Measurements from ENCODE around the gene GNB2. TPM values are rescaled to one million over a fixed set of nuclear protein-coding genes. Genes with fewer than 3 reads are reported as not detected.

Gene GNB2
- total RNA-seq, 2 donors from 2014 or later: 176 to 255 TPM

DNA sequence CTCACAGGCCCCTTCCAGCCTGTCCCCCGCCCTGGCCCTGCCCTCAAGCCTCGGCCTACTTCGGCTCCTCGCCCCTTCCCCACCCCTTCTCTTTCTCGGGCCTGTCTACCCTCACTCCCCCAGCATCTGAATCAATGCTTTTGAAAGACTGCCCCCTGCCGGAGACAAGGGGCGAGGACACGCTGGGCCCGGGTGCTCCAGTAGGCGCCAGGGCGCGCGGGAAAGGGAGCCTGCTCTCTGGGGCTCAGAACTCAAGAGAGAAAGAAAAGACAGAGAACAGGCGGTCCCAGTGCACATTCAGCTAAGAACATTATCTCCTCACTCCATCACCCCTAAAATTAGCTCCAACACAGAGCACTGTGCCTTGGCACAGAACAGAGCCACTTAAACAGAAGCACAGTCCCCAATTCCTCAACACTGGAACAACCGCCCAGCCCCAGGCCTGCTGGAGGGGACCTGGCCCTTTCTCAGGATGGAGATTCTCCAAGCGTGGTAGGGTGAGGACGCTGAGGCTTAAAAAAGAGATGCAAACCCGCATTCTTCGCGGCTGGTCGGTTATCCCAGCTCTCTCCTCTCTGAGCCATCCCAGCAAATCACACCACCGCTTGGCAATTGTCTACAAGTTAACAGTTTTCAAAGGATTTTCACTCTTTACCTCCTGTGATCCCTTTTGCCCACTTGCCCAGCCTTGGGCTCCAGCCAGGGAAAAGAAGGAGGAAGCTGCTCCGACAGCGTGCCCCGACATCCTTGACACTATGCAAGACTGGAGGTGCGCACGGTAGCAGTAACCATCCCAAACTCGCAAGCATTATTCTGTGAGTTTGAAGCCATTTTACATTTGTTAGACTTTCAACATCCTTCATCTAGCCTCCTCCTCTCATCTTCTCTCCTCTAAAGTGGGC lies 18.4 kb downstream of the GNB2 start:
- H3K4me3 ChIP-seq: peak overlapping the region; percentile 96
- peaks cover 14% of the 10 kb centered on the region for H3K36me3 ChIP-seq
- H3K4me1 ChIP-seq (ENCODE audit: control insufficient read depth in 1 of 2, low read depth in 2 of 2): peaks cover 27 to 50% of the 10 kb centered on the region in 2 donors
- ATAC-seq (ENCODE audit: insufficient number of reproducible peaks, low FRiP score, low read depth) (no peak), DNase-seq (ENCODE audit: low spot score) (no peak)
- no peaks in the 10 kb centered on the region for H3K9me3 ChIP-seq
- H3K27ac ChIP-seq: no peak overlapping the region
- no peaks in the 10 kb centered on the region for H3K27me3 ChIP-seq (replicated peaks; ENCODE audit: insufficient read depth)
- TF ChIP-seq, protein P1, sequence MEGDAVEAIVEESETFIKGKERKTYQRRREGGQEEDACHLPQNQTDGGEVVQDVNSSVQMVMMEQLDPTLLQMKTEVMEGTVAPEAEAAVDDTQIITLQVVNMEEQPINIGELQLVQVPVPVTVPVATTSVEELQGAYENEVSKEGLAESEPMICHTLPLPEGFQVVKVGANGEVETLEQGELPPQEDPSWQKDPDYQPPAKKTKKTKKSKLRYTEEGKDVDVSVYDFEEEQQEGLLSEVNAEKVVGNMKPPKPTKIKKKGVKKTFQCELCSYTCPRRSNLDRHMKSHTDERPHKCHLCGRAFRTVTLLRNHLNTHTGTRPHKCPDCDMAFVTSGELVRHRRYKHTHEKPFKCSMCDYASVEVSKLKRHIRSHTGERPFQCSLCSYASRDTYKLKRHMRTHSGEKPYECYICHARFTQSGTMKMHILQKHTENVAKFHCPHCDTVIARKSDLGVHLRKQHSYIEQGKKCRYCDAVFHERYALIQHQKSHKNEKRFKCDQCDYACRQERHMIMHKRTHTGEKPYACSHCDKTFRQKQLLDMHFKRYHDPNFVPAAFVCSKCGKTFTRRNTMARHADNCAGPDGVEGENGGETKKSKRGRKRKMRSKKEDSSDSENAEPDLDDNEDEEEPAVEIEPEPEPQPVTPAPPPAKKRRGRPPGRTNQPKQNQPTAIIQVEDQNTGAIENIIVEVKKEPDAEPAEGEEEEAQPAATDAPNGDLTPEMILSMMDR (IDR thresholded peaks at IDR 0.05): peak; percentile 89

DNA sequence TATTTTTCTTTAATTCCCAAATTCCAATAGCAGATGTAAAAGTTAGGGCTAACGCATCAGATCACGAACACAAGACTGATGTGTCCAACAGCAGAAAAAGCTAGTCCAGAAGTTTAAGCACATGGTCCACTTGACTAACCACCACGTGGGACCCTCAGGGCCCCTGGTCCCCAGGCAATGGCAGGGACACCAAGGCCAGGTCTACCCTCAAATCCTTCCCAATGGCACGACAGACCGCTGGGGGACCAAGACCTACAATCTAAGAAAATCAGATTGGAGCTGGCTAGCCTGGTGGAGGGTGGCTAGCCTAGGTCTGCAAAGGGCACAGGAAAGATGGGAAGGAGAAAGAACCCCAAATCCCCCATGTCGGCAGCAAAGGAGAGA lies 19.0 kb downstream of the GNB2 start:
- TF ChIP-seq, protein P1 (IDR thresholded peaks at IDR 0.05): no peak
- Histone ChIP-seq H3K27ac (no peak overlapping the region), H3K4me3 (peak overlapping the region; percentile 96), H3K27me3 (replicated peaks; ENCODE audit: insufficient read depth) (no peaks in the 10 kb centered on the region), H3K4me1 (ENCODE audit: control insufficient read depth in 1 of 2, low read depth in 2 of 2) (peaks cover 27 to 50% of the 10 kb centered on the region in 2 donors), H3K9me3 (no peaks in the 10 kb centered on the region), H3K36me3 (peaks cover 9% of the 10 kb centered on the region)
- DNase-seq (ENCODE audit: low spot score): no peak
- no peak for ATAC-seq (ENCODE audit: insufficient number of reproducible peaks, low FRiP score, low read depth)

GRCh38 chr7:100693312-100694097 lies 20.0 kb downstream of the GNB2 start:
- Histone ChIP-seq H3K27me3 (replicated peaks; ENCODE audit: insufficient read depth) (no peaks in the 10 kb centered on the region), H3K9me3 (no peaks in the 10 kb centered on the region), H3K4me3 (peak overlapping the region; percentile 96), H3K4me1 (ENCODE audit: control insufficient read depth in 1 of 2, low read depth in 2 of 2) (peaks cover 27 to 50% of the 10 kb centered on the region in 2 donors), H3K27ac (peak overlapping the region; percentile 56 to 61), H3K36me3 (peaks cover under 1% of the 10 kb centered on the region)
- TF ChIP-seq, protein P1 (IDR thresholded peaks at IDR 0.05): no peak
- peak; percentile 22 for ATAC-seq (ENCODE audit: insufficient number of reproducible peaks, low FRiP score, low read depth)
- no peak for DNase-seq (ENCODE audit: low spot score)

DNA sequence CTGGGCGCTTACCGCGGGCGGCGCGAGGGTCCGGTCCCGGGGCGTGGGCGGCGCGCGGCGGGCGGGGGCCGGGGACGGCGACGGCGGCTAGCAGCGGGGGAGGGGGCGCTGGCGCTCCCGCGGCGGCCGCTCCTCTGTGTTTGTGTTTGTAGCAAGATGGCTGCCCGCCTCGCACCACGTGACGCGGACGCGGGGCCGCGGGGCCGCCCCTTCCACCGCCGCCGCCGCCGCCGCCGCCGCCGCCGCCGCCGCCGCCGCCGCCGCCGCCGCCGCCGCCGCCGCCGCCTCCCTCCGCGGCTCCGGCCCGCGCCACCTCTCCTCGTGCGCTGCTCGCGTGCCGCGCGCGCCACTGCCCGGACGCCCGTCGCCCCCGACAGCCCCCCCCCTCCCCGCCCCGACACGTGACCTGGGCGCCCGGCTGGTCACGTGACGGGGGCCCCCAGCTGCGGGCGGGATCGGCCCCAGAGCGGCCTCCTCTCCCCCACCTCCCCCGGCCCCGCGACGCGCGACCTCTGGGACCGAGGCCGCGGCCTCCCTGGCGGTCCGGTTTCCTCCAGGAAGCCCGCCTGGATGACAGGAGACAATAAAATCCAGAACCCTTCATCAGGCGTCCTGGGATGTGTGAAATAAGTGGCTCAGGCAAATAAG lies 20.7 kb downstream of the GNB2 start, which contains the start of gene GIGYF1:
Gene GIGYF1 (minus strand): TSS at position 153 of the 648 bp plus-strand sequence. CDS start 6,012 bp downstream, outside the sequence.
- TF ChIP-seq, protein P1 (IDR thresholded peaks at IDR 0.05): no peak
- DNase-seq (ENCODE audit: low spot score): no peak

More for the DNA sequence above, 20.7 kb downstream of the GNB2 start, which contains the start of gene GIGYF1:
- no peaks in the 10 kb centered on the region for H3K9me3 ChIP-seq
- no peaks in the 10 kb centered on the region for H3K36me3 ChIP-seq
- peaks cover 27 to 48% of the 10 kb centered on the region in 2 donors for H3K4me1 ChIP-seq (ENCODE audit: control insufficient read depth in 1 of 2, low read depth in 2 of 2)
- peak within 1 kb of the TSS; percentile 56 to 61 for H3K27ac ChIP-seq
- no peaks in the 10 kb centered on the region for H3K27me3 ChIP-seq (replicated peaks; ENCODE audit: insufficient read depth)
- H3K4me3 ChIP-seq: peak within 1 kb of the TSS; percentile 96
- ATAC-seq (ENCODE audit: insufficient number of reproducible peaks, low FRiP score, low read depth): peak; percentile 61
